GM12891 (cell line): ENCODE measurements around the gene FPR2.
"Not testable (repeated sequence)": the region's sequence is repeated elsewhere in the genome, so short reads cannot be mapped to it uniquely, and the experiment has no call there.

ENCODE experiments used
- DNase-seq: peaks from one replicate; pipeline ENCODE4 v3.0.0; 2011; ENCODE audit warnings: low spot score; ENCODE audit not compliant: insufficient read length
- FAIRE-seq: peaks from 2 replicates; lab custom pipeline; 2011; peaks lifted over from hg19 to GRCh38; lab: Jason Lieb, UNC
- PAX5 ChIP-seq: IDR thresholded peaks from 2 replicates; pipeline ENCODE4 v1.6.1; 2011; ENCODE audit warnings: low read length, moderate library complexity, mild to moderate bottlenecking; ENCODE audit not compliant: insufficient read depth, severe bottlenecking
- POLR2A ChIP-seq: IDR thresholded peaks from 2 replicates; pipeline ENCODE4 v1.6.1; 2011; ENCODE audit warnings: low read depth, low read length, control low read depth
- POLR2AphosphoS5 ChIP-seq: IDR thresholded peaks from 2 replicates; pipeline ENCODE4 v1.6.1; 2011; ENCODE audit warnings: low read depth, low read length, control low read depth
- POU2F2 ChIP-seq: IDR thresholded peaks from 2 replicates; pipeline ENCODE4 v1.6.1; 2011; ENCODE audit warnings: low read depth, mild to moderate bottlenecking, control low read depth, low read length, moderate library complexity
- SPI1 ChIP-seq: IDR thresholded peaks from 2 replicates; pipeline ENCODE4 v1.6.1; 2011; ENCODE audit warnings: low read depth, low read length, control low read depth
- TAF1 ChIP-seq: IDR thresholded peaks from 2 replicates; pipeline ENCODE4 v1.6.1; 2011; ENCODE audit warnings: low read depth, low read length, control low read depth

The FPR2 gene

DNA sequence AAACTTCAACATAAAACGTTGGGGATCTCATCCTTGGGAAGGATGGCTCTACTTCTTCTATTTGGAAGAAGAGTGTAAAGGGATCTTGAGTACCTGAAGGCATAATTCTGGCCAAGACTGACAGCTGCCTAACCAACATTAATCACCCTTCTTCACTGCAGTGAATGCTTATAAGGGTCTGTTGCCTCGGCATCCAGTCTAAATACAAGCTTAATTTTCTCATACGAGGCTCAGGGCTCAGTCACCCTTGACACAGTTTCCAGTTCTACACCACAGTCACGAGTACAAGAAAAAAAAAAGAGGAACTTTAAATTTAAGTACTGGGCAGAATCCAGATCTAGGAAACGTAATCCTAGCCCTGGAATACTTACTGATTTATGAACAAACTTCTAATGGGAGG is 43.0 kb downstream of the FPR2 start:
- FAIRE-seq = no peak
- DNase-seq = no peak
- TF ChIP-seq POLR2AphosphoS5 (no peak), TAF1 (no peak), POLR2A (no peak), POU2F2 (no peak), SPI1 (no peak), PAX5 (no peak)

DNA sequence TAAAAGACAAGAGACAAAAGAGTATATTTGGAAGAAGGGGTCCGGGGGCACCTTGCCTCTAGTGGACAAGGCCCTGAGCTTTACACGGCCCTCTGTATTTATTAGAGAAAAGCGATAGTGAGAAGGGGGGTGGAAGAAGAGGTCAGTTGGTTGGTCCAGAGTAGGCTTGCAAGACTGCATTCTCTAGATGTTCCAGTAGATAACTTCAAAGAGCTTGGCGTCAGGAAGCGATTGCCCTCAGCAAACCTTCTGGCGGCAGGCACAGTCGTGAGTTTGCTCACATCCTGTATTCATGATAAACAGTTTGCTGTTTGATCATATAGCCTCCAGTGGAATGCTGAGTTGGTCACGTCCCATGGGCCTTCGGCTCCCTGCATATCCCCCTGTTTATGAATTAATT is 43.8 kb downstream of the FPR2 start:
- FAIRE-seq, DNase-seq: not testable (repeated sequence)

DNA sequence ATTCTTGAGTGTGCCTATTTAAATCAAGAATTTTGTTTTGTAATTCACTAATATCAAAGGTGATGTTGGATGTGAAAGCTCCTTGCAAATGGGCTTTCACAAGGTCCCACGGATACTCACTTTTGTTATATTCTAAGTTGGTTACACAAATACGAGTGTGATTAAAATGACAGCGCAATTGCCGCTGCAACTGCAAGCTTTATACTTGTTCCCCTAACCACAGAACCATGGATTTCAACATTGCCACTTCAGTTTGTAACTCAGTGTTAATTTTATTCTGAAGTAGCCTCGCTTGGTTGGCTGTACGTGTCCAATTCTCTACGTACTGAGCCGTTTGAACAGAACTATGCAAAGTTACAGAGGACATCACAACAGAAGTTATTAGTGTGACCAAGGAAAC is 44.4 kb downstream of the FPR2 start:
- FAIRE-seq, DNase-seq: not testable (repeated sequence)

DNA sequence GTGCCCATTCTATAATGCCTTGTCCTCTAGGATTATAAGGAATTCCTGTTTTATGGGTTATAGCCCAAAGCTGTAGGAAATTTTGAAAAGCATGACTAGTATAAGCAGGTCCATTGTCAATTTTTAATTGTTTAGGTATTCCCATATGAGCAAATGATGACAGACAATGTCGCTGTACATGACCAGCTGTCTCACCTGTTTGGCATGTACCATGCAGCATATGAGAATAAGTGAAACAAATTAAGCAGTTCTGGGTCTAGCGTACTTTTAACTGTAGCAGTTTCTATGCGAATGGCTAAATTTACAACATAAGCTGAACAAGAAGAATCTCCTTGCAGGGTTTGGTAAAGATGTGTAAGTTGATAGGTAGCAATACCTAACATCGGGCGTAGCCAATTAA is 45.6 kb downstream of the FPR2 start:
- not testable (repeated sequence) for DNase-seq, FAIRE-seq

DNA sequence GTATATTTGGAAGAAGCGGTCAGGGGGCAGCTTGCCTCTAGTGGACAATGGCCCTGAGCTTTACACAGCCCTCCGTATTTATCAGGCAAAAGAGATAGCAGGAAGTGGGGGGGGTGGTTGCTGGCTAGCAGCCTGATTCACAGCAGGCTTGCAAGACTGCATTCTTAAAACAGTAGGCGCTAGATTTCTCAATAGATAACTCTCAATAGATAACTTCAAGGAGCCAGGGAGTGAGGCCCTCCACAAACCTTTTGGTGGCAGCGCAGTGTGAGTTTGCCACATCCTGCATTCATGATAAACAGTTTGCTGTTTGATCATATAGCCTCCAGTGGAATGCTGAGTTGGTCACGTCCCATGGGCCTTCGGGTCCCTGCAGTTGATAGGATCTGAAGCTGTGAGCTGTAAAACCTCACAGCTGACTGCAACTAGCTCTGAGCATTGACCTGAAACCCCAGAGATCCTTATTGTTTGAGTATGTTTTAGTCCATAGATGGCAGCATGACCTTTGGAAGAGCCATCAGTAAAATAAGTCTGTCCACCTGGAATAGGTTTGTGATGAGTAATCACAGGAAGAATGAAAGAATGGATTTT is 46.2 kb downstream of the FPR2 start:
- DNase-seq (no peak), FAIRE-seq (no peak)
- TF ChIP-seq POLR2AphosphoS5 = no peak
- TF ChIP-seq POU2F2 = no peak
- no peak for TF ChIP-seq POLR2A
- no peak for TF ChIP-seq SPI1
- no peak for TF ChIP-seq PAX5
- no peak for TF ChIP-seq TAF1

DNA sequence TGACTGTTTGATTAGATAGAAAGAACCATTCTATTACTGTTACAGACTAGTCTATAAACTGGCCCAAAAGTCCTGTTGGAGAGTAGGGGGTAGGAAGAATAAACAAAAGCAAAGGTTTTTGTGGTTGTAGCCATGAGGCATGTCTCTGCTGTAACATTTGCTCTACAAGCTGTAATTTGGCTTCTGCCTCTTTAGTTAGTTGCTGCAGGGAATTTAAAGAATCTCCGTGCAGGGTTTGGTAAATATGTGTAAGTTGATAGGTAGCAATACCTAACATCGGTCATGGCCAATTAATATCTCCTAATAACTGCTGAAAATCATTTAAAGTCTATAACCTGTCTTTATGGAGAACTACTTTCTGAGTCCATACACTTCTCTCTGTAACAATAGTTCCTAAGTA is 46.9 kb downstream of the FPR2 start:
- TF ChIP-seq PAX5 (no peak), POLR2A (no peak), TAF1 (no peak), SPI1 (no peak), POU2F2 (no peak), POLR2AphosphoS5 (no peak)
- FAIRE-seq (no peak), DNase-seq (no peak)

DNA sequence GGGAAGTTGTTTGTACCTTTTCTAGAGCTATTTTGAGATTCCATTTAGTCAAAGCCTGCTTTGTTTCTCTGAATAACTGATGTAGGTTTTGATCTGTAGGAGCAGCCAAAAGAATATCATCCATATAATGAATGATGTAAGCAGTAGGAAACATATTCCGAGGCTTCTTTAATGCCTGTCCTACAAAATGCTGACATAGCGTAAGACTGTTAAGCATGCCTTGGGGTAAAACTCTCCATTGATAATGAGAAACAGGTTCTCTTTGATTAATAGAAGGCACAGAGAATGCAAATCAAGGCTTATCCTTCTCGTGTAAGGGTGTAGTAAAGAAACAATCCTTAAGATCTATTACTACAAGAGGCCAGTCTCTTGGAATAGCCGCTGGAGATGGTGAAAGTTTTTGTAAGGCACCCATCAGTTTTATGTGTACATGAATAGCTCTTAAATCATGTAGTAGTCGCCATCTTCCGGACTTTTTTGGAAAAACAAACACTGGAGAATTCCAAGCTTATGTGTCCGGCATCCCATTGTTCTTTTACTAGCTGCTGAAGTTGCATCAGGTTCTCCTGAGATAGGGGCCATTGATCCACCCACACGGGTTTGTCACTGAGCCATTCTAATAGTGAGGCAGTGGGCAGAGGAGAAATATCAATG is 47.5 kb downstream of the FPR2 start:
- TF ChIP-seq POLR2A (no peak), PAX5 (no peak), SPI1 (no peak), POLR2AphosphoS5 (no peak), POU2F2 (no peak), TAF1 (no peak)
- no peak for DNase-seq

DNA sequence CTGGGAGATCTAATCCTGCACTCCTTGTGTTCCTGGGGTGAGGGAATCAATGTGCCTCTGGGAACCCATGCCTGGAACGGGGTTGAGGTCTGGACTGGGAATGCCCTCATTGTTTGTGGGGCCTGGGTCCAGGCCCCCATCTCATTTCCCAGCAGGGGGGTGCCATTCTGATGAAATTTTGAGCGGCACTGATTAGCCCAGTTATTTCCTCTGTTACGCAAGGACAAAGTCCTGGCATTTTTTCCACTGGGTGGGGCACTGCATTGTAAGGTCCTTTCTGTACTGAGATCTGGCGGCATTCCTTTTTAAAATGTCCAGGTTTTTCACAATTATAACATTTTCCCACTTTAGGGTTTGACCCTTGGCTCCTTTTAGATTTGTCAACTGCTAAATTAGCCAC is 48.8 kb downstream of the FPR2 start:
- TF ChIP-seq POLR2A (no peak), POLR2AphosphoS5 (no peak), POU2F2 (no peak), TAF1 (no peak), PAX5 (no peak), SPI1 (no peak)
- FAIRE-seq = no peak
- no peak for DNase-seq

More for the DNA sequence above, 47.5 kb downstream of the FPR2 start:
- FAIRE-seq = no peak

DNA sequence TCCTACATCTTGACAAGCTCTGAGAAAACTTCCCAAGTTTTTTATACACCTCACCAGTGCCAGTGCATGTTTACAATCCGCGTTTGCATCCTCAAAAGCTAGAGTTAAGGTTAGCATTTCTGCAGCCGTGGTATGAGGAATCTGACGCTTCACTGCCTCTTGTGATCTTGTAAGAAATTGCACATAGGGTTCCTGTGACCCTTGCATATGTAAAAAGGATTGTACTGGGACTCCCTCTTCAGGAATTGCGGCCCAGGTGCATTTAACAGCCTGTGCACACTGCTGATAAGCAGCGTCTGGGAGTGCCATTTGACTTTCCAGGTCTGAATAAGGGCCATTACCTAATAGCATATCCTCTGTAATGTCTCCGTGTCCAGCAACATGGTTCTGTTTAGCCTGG is 49.2 kb downstream of the FPR2 start:
- DNase-seq (no peak), FAIRE-seq (no peak)
- no peak for TF ChIP-seq PAX5
- TF ChIP-seq POLR2A = no peak
- TF ChIP-seq POU2F2 = no peak
- no peak for TF ChIP-seq TAF1
- TF ChIP-seq POLR2AphosphoS5 = no peak
- no peak for TF ChIP-seq SPI1

DNA sequence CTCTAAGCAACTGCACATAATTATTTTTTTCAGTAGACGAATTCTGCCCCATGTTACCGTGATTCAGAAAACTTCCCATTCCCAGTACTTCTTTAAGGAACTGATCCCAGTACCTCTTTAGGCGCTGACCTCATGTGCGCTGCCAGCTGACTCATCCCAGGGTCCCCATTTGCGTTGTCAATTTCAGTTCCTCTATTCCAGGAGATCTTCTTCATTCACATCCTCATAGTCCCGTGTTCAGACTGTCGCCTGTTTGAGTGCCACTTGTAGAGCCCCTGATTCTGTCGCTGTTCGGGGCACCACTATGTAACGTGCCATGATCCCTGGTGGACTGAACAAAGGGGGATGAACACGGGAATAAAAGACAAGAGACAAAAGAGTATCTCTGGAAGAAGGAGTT is 50.4 kb downstream of the FPR2 start:
- TF ChIP-seq SPI1 = peak; percentile 65
- TF ChIP-seq POLR2AphosphoS5 = no peak
- TF ChIP-seq PAX5 = no peak
- FAIRE-seq (no peak), DNase-seq (no peak)

DNA sequence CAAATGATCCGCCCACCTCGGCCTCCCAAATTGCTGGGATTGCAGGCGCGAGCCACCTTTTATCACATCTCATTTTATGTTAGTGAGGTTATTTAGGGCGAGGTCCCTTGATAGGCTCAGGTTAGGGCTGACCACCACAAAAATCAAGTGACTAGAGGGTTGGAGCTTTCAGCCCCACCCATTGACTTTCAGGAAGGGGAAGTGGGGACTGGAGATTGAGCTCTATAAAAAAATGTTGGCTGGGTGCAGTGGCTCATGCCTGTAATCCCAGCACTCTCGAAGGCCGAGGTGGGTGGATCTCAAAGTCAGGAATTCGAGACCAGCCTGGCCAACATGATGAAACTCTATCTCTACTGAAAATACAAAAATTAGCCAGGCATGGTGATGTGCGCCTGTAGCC is 54.1 kb downstream of the FPR2 start:
- TF ChIP-seq POLR2AphosphoS5 (no peak), POU2F2 (no peak), SPI1 (no peak), TAF1 (no peak), PAX5 (no peak), POLR2A (no peak)
- DNase-seq = no peak
- FAIRE-seq = no peak
